HepG2 (cell line): ENCODE measurements around the gene LMTK2. TPM values are rescaled to one million over a fixed set of nuclear protein-coding genes. Genes with fewer than 3 reads are reported as not detected.

Experiments
- ATF7-NPFF ChIP-seq: sonication (generic); formaldehyde crosslinking; IDR thresholded peaks from 2 replicates; pipeline ENCODE4 v1.8.1; 2023; ENCODE audit warnings: mild to moderate bottlenecking, low read depth, missing genetic modification reagents, moderate library complexity
- CHD2 ChIP-seq: IDR thresholded peaks from 2 replicates; pipeline ENCODE4 v1.6.1; 2011; ENCODE audit warnings: low read depth, low read length, improper control_type of control experiment
- GLMP ChIP-seq: sonication (generic); formaldehyde crosslinking; IDR thresholded peaks from 2 replicates; pipeline ENCODE4 v1.9.0; 2021; ENCODE audit warnings: missing genetic modification reagents, mild to moderate bottlenecking, borderline replicate concordance
- PLSCR1 ChIP-seq: sonication (generic); formaldehyde crosslinking; IDR thresholded peaks from 2 replicates; pipeline ENCODE4 v1.5.0; 2020; ENCODE audit warnings: missing genetic modification reagents, mild to moderate bottlenecking, borderline replicate concordance
- PTBP1 ChIP-seq: fragments of 200-400 bp; formaldehyde crosslinking; IDR thresholded peaks from 2 replicates; pipeline ENCODE4 v1.6.1; 2018; ENCODE audit warnings: low read length, low read depth; ENCODE audit not compliant: poor library complexity, severe bottlenecking
- TFAP4 ChIP-seq: sonication (generic); IDR thresholded peaks from 2 replicates; pipeline ENCODE4 v1.6.1; 2016; ENCODE audit warnings: low read depth, borderline replicate concordance
- WIZ ChIP-seq: sonication (generic); formaldehyde crosslinking; IDR thresholded peaks from 2 replicates; pipeline ENCODE4 v1.5.1; 2020; ENCODE audit warnings: mild to moderate bottlenecking, missing genetic modification reagents
- ZBED4 ChIP-seq: sonication (generic); formaldehyde crosslinking; IDR thresholded peaks from 2 replicates; pipeline ENCODE4 v1.4.0; 2020; ENCODE audit warnings: missing genetic modification reagents, borderline replicate concordance
- ZBTB2 ChIP-seq: sonication (generic); formaldehyde crosslinking; IDR thresholded peaks from 2 replicates; pipeline ENCODE4 v1.8.0; 2022; ENCODE audit warnings: low read depth, missing genetic modification reagents
- ZFP82 ChIP-seq: sonication (generic); formaldehyde crosslinking; IDR thresholded peaks from 2 replicates; pipeline ENCODE4 v1.5.1; 2020; ENCODE audit warnings: mild to moderate bottlenecking, missing genetic modification reagents, borderline replicate concordance
- ZFY ChIP-seq: sonication (generic); formaldehyde crosslinking; IDR thresholded peaks from 2 replicates; pipeline ENCODE4 v1.4.0; 2020; ENCODE audit warnings: missing genetic modification reagents
- ZNF124 ChIP-seq: sonication (generic); formaldehyde crosslinking; IDR thresholded peaks from 2 replicates; pipeline ENCODE4 v1.4.0; 2020; ENCODE audit warnings: missing genetic modification reagents
- ZNF34 ChIP-seq: sonication (generic); formaldehyde crosslinking; IDR thresholded peaks from 2 replicates; pipeline ENCODE4 v1.4.0; 2020; ENCODE audit warnings: mild to moderate bottlenecking, missing genetic modification reagents, borderline replicate concordance
- ZSCAN12 ChIP-seq: sonication (generic); formaldehyde crosslinking; IDR thresholded peaks from 2 replicates; pipeline ENCODE4 v1.9.0; 2021; ENCODE audit warnings: mild to moderate bottlenecking, missing genetic modification reagents
- polyA plus RNA-seq, 8 experiments: library from polyadenylated mRNA; depleted of rRNA in 3 of 8; stranded (reverse) in 7 of 8; unstranded in 1 of 8; fragments of >200 nt; fragmentation: Illumina TruSeq in 4 of 8; extraction: Trizol in 4 of 8; gene quantifications; 2 replicates each; pipeline versions ENCODE4 v1.2.1 to v1.2.3, GENCODE V29; 2011 to 2016; ENCODE audit warnings: low read depth in 4 of 8, missing spikeins in 1 of 8, mixed read lengths in 1 of 8; ENCODE audit not compliant: insufficient read depth in 1 of 8
- total RNA-seq, 5 experiments: library from RNA; depleted of rRNA; stranded (reverse); fragments of >200 nt; fragmentation: Illumina TruSeq; extraction: Trizol; gene quantifications; 2 replicates each; pipeline ENCODE4 v1.2.3, GENCODE V29; 2016; ENCODE audit warnings: low read depth in 1 of 5
- TF ChIP-seq, protein P1 (sequence below): sonication (generic); formaldehyde crosslinking; IDR thresholded peaks from 2 replicates; pipeline ENCODE4 v1.8.1; 2023; ENCODE audit warnings: mild to moderate bottlenecking, inconsistent platforms, moderate library complexity, missing genetic modification reagents, borderline replicate concordance
- TF ChIP-seq, protein P2 (sequence below): sonication (generic); formaldehyde crosslinking; IDR thresholded peaks from 2 replicates; pipeline ENCODE4 v1.5.1; 2020; ENCODE audit warnings: missing genetic modification reagents, mild to moderate bottlenecking, borderline replicate concordance

The LMTK2 gene
- total and polyA plus RNA-seq, 2 of the 13 experiments (the other 11 are each of a cell fraction or from before 2014, with no cell fraction given) = 9.5 to 11.7 TPM

DNA sequence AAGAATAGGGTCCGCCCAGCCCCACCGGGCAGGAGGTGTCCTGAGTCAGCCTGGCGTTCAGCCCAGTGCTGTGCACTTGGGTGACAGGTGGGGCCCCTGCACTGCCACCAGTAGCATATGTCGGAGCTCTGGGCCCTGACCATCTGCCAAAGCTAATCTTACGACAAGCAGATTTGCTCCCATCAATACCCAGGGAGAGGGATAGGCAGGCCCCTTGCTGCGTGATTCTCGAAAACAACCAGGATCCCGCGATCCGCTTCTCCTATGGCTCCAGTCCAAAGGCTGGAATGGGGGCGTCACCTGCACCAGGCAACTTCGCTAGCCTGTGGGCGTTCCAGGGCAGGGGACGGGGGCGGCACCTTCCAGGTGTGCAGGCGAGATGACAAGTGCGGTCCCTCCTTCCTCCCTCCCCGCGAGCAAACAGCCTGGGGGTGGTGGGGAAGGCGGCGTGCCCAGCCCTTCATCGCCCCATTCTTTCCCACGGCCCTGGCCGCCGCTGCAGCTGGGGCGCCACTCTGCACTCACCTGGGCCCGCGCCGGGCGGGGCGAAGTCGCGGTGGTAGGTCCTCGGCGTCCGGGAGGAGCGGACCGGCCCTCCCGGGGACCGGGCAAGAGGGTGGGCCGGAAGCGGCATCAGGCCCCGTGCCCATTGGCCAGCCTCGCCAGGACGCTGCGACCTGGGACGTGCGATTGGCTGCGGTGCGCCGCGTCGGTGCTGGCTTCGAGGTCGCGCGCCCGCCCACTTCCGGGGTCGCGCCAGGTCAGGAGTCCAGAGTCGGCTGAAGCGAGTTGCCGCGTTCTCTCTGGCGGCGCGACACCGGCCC lies 145.2 kb downstream of the LMTK2 start, which contains the start of gene TECPR1 (continued):
- TF ChIP-seq ZNF124 (CRISPR knock-in tag) (no peak), WIZ (CRISPR knock-in tag) (0 out of 2 replicates have a peak, but pooled peaks have one; percentile 65), ZBED4 (no peak), ZSCAN12 (CRISPR knock-in tag) (no peak), CHD2 (peak; percentile 89), PLSCR1 (CRISPR knock-in tag) (no peak), ATF7-NPFF (CRISPR knock-in tag) (peak; percentile 70; the same call in 1 of the 2 replicates), GLMP (CRISPR knock-in tag) (no peak), PTBP1 (no peak), ZBTB2 (CRISPR knock-in tag) (peak; percentile 84), ZFP82 (no peak), ZNF34 (CRISPR knock-in tag) (0 out of 2 replicates have a peak, but pooled peaks have one; percentile 31), ZFY (peak; percentile 75), TFAP4 (no peak; the same call in 1 of the 2 replicates)
- TF ChIP-seq, protein P1, sequence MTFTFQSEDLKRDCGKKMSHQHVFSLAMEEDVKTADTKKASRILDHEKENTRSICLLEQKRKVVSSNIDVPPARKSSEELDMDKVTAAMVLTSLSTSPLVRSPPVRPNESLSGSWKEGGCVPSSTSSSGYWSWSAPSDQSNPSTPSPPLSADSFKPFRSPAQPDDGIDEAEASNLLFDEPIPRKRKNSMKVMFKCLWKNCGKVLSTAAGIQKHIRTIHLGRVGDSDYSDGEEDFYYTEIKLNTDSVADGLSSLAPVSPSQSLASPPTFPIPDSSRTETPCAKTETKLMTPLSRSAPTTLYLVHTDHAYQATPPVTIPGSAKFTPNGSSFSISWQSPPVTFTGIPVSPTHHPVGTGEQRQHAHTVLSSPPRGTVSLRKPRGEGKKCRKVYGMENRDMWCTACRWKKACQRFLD = no peak
- TF ChIP-seq, protein P2, sequence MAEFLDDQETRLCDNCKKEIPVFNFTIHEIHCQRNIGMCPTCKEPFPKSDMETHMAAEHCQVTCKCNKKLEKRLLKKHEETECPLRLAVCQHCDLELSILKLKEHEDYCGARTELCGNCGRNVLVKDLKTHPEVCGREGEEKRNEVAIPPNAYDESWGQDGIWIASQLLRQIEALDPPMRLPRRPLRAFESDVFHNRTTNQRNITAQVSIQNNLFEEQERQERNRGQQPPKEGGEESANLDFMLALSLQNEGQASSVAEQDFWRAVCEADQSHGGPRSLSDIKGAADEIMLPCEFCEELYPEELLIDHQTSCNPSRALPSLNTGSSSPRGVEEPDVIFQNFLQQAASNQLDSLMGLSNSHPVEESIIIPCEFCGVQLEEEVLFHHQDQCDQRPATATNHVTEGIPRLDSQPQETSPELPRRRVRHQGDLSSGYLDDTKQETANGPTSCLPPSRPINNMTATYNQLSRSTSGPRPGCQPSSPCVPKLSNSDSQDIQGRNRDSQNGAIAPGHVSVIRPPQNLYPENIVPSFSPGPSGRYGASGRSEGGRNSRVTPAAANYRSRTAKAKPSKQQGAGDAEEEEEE (CRISPR knock-in tag) = no peak
